HepG2 (cell line): ENCODE results near the gene TMEM127. TPM values are rescaled to one million over a fixed set of nuclear protein-coding genes. Genes with fewer than 3 reads are reported as not detected.

Experiments
- ATF5 ChIP-seq: sonication (generic); formaldehyde crosslinking; IDR thresholded peaks from 2 replicates; pipeline ENCODE4 v1.4.0; 2020; ENCODE audit warnings: mild to moderate bottlenecking, low read depth, missing genetic modification reagents
- ETV5 ChIP-seq: IDR thresholded peaks from 2 replicates; pipeline ENCODE4 v1.6.1; 2018; ENCODE audit warnings: missing biosample characterization, missing genetic modification reagents, inconsistent platforms, borderline replicate concordance
- GABPB1 ChIP-seq: IDR thresholded peaks from 2 replicates; pipeline ENCODE4 v1.6.1; 2016; ENCODE audit warnings: mild to moderate bottlenecking, missing genetic modification reagents, moderate library complexity, missing compliant biosample characterization
- HES4 ChIP-seq: sonication (generic); formaldehyde crosslinking; IDR thresholded peaks from 2 replicates; pipeline ENCODE4 v1.9.0; 2021; ENCODE audit warnings: mild to moderate bottlenecking, missing genetic modification reagents, borderline replicate concordance
- HMG20A ChIP-seq: IDR thresholded peaks from 2 replicates; pipeline ENCODE4 v1.6.1; 2016; ENCODE audit warnings: borderline replicate concordance
- LCORL ChIP-seq, 2 experiments: fragments of 450-650 bp in 1 of 2; sonication (generic) in 1 of 2; formaldehyde crosslinking in 1 of 2; IDR thresholded peaks; 2 replicates each; pipeline versions ENCODE4 v1.5.0 to v1.6.1; 2017 to 2020; ENCODE audit warnings: antibody characterized with exemption in 1 of 2, missing genetic modification reagents in 1 of 2
- NCOA5 ChIP-seq: sonication (generic); formaldehyde crosslinking; IDR thresholded peaks from 2 replicates; pipeline ENCODE4 v1.4.0; 2020; ENCODE audit warnings: missing genetic modification reagents
- NFE2L2 ChIP-seq: fragments of 150-350 bp; IDR thresholded peaks from 2 replicates; pipeline ENCODE4 v1.6.1; 2014; ENCODE audit warnings: low read length
- PHF8 ChIP-seq: sonication (generic); formaldehyde crosslinking; IDR thresholded peaks from 2 replicates; pipeline ENCODE4 v1.5.0; 2020; ENCODE audit warnings: missing genetic modification reagents
- SATB2 ChIP-seq: sonication (generic); formaldehyde crosslinking; IDR thresholded peaks from 2 replicates; pipeline ENCODE4 v1.5.0; 2020; ENCODE audit warnings: missing genetic modification reagents
- SNRNP70 ChIP-seq: fragments of 200-400 bp; formaldehyde crosslinking; IDR thresholded peaks from 2 replicates; pipeline ENCODE4 v1.6.1; 2017; ENCODE audit warnings: mild to moderate bottlenecking, low read depth, low read length, moderate library complexity
- TCF7 ChIP-seq: sonication (generic); IDR thresholded peaks from 2 replicates; pipeline ENCODE4 v1.6.1; 2016; ENCODE audit warnings: antibody characterized with exemption, low read depth
- ZNF136 ChIP-seq: sonication (generic); formaldehyde crosslinking; IDR thresholded peaks from 2 replicates; pipeline ENCODE4 v1.8.1; 2022; ENCODE audit warnings: low read depth, mild to moderate bottlenecking, moderate library complexity, missing genetic modification reagents
- ZNF276 ChIP-seq: sonication (generic); formaldehyde crosslinking; IDR thresholded peaks from 2 replicates; pipeline ENCODE4 v1.4.0; 2020; ENCODE audit warnings: mild to moderate bottlenecking, low read depth, missing genetic modification reagents
- ZNF382 ChIP-seq: sonication (generic); formaldehyde crosslinking; IDR thresholded peaks from 2 replicates; pipeline ENCODE4 v1.5.0; 2020; ENCODE audit warnings: missing genetic modification reagents, mild to moderate bottlenecking, borderline replicate concordance
- ZNF83 ChIP-seq: sonication (generic); formaldehyde crosslinking; IDR thresholded peaks from 2 replicates; pipeline ENCODE4 v1.4.0; 2020; ENCODE audit warnings: missing genetic modification reagents, mild to moderate bottlenecking, borderline replicate concordance
- ZSCAN9 ChIP-seq: IDR thresholded peaks from 2 replicates; pipeline ENCODE4 v1.6.1; 2016; ENCODE audit warnings: borderline replicate concordance
- polyA plus RNA-seq, 8 experiments: library from polyadenylated mRNA; depleted of rRNA in 3 of 8; stranded (reverse) in 7 of 8; unstranded in 1 of 8; fragments of >200 nt; fragmentation: Illumina TruSeq in 4 of 8; extraction: Trizol in 4 of 8; gene quantifications; 2 replicates each; pipeline versions ENCODE4 v1.2.1 to v1.2.3, GENCODE V29; 2011 to 2016; ENCODE audit warnings: low read depth in 4 of 8, missing spikeins in 1 of 8, mixed read lengths in 1 of 8; ENCODE audit not compliant: insufficient read depth in 1 of 8
- total RNA-seq, 5 experiments: library from RNA; depleted of rRNA; stranded (reverse); fragments of >200 nt; fragmentation: Illumina TruSeq; extraction: Trizol; gene quantifications; 2 replicates each; pipeline ENCODE4 v1.2.3, GENCODE V29; 2016; ENCODE audit warnings: low read depth in 1 of 5
- TF ChIP-seq, protein P1 (sequence below): sonication (generic); formaldehyde crosslinking; IDR thresholded peaks from 2 replicates; pipeline ENCODE4 v1.8.1; 2023; ENCODE audit warnings: mild to moderate bottlenecking, inconsistent platforms, moderate library complexity, missing genetic modification reagents, borderline replicate concordance
- TF ChIP-seq, protein P2 (sequence below): sonication (generic); formaldehyde crosslinking; IDR thresholded peaks from 2 replicates; pipeline ENCODE4 v1.8.0; 2022; ENCODE audit warnings: low read depth, missing genetic modification reagents
- TF ChIP-seq, protein P3 (sequence below): sonication (generic); formaldehyde crosslinking; IDR thresholded peaks from 2 replicates; pipeline ENCODE4 v1.5.1; 2020; ENCODE audit warnings: mild to moderate bottlenecking, moderate library complexity, missing genetic modification reagents

TMEM127 gene
- total and polyA plus RNA-seq, 2 of the 13 experiments (the other 11 are each of a cell fraction or from before 2014, with no cell fraction given), result 21.5 to 33.9 TPM

DNA sequence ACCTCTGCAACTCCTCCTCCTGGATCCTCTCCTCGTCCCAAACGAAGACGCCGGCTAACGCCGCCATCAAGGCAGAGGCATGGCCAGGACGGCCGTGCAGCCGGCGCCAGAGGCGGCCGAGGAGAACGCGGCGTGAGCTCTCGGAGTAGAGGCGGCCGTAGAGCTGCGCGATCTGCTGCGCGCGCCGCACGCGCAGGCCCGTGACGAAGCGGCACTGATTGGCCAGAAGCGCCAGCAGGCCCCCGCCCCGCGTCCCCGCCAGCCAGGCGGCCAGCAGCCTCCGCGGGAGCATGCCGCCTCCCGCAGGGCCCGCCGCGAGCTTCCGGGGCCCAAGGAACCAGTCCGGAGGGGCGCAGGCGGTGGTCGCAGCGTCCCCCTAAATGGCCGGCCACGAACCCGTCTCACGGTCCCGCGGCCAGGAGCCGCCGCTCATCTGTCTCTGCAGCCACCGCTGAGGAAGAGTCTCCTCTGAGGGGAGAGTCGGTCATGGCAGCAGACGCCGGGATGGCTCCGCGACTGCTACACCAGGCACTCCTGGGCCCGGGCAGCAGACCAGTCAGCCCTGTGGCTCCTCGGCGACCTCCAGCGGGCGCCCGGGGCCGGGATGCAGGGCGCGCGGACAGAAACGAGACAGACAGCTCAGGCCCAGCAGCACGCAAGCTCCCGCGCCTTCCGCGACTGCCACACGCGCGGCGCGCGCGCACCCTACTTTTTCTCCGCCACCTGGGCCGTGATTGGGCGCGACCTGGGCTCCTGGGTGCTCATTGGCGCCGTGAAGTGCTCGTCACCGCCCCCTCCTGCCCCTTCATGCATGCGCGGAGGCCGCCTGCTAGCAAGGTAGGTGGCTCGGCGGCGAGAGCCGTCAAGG is 57.4 kb downstream of the TMEM127 start, which contains the start of gene STARD7 (continued):
- TF ChIP-seq ATF5 (CRISPR knock-in tag), result peak; percentile 86
- TF ChIP-seq ZNF136 (CRISPR knock-in tag), result peak; percentile 96
- no peak; the same call in 1 of the 2 replicates for TF ChIP-seq ZNF83
- no peak for TF ChIP-seq ZNF382 (CRISPR knock-in tag)
- TF ChIP-seq SATB2 (CRISPR knock-in tag), result no peak
- peak; percentile 94 for TF ChIP-seq PHF8 (CRISPR knock-in tag)
- no peak for TF ChIP-seq TCF7
- peak; percentile 58; the same call in 1 of the 2 replicates for TF ChIP-seq ETV5 (CRISPR knock-in tag)
- no peak for TF ChIP-seq HMG20A (CRISPR knock-in tag)
- peak; percentile 95; the same call in 1 of the 2 replicates for TF ChIP-seq ZNF276 (CRISPR knock-in tag)
- TF ChIP-seq LCORL (IDR thresholded peaks at IDR 0.05), result no peak
- TF ChIP-seq LCORL (CRISPR knock-in tag; IDR thresholded peaks at IDR 0.05), result peak; percentile 87
- TF ChIP-seq SNRNP70, result no peak
- TF ChIP-seq, protein P1, sequence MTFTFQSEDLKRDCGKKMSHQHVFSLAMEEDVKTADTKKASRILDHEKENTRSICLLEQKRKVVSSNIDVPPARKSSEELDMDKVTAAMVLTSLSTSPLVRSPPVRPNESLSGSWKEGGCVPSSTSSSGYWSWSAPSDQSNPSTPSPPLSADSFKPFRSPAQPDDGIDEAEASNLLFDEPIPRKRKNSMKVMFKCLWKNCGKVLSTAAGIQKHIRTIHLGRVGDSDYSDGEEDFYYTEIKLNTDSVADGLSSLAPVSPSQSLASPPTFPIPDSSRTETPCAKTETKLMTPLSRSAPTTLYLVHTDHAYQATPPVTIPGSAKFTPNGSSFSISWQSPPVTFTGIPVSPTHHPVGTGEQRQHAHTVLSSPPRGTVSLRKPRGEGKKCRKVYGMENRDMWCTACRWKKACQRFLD (CRISPR knock-in tag), result peak; percentile 89; the same call in 1 of the 2 replicates
- no peak for TF ChIP-seq NFE2L2
- TF ChIP-seq HES4 (CRISPR knock-in tag), result peak; percentile 78
- TF ChIP-seq NCOA5 (CRISPR knock-in tag), result no peak
- TF ChIP-seq ZSCAN9 (CRISPR knock-in tag), result no peak; the same call in 1 of the 2 replicates
- peak; percentile 89 for TF ChIP-seq GABPB1
- TF ChIP-seq, protein P2, sequence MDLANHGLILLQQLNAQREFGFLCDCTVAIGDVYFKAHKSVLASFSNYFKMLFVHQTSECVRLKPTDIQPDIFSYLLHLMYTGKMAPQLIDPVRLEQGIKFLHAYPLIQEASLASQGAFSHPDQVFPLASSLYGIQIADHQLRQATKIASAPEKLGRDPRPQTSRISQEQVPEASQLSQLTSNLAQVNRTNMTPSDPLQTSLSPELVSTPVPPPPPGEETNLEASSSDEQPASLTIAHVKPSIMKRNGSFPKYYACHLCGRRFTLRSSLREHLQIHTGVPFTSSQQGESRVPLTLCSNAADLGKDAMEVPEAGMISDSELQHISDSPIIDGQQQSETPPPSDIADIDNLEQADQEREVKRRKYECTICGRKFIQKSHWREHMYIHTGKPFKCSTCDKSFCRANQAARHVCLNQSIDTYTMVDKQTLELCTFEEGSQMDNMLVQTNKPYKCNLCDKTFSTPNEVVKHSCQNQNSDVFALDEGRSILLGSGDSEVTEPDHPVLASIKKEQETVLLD (CRISPR knock-in tag), result peak; percentile 82
- TF ChIP-seq, protein P3, sequence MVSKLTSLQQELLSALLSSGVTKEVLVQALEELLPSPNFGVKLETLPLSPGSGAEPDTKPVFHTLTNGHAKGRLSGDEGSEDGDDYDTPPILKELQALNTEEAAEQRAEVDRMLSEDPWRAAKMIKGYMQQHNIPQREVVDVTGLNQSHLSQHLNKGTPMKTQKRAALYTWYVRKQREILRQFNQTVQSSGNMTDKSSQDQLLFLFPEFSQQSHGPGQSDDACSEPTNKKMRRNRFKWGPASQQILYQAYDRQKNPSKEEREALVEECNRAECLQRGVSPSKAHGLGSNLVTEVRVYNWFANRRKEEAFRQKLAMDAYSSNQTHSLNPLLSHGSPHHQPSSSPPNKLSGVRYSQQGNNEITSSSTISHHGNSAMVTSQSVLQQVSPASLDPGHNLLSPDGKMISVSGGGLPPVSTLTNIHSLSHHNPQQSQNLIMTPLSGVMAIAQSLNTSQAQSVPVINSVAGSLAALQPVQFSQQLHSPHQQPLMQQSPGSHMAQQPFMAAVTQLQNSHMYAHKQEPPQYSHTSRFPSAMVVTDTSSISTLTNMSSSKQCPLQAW (CRISPR knock-in tag), result peak; percentile 84
